ENCODE data around the gene MFGE8. TPM values are rescaled to one million over a fixed set of nuclear protein-coding genes. Genes with fewer than 3 reads are reported as not detected.

Gene MFGE8
- total RNA-seq, 1 experiment from 2014 or later: 254 TPM

DNA sequence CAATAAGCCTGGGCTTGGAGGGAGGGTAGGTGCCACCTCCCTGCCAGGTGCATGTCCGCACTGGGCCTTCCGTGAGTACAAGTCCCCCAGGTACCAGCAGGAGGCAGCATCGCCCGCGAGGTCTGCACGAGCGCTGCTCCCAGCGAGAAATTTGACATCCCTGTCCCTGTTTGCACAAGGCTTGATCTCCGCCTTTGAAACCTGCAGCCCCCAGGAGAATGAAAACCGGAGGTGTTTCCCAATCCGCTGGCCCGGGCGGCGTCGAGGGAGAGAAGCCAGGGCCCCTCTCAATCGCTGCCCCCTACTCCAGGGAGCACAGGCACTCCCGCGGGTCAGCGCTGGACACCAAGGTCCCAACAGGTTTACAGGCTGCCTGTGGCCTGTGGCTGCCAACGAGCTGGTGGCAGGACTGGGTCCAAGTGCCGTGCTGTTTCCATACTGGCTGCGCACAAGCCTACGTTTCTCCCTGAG lies 18.8 kb downstream of the MFGE8 start:
- H3K9me3 Mint-ChIP-seq (ENCODE audit: unreplicated experiment): no peaks in the 10 kb centered on the region
- intact Hi-C loops (cut with micrococcal nuclease): loop anchor here (2.0 to 10.0 kb wide), 2 partner anchors 90 to 282 kb away; partner anchors contain the start of gene ACAN

GRCh38 chr15:88891540-88892254 lies 21.5 kb downstream of the MFGE8 start:
- Mint-ChIP-seq H3K4me3 (ENCODE audit: unreplicated experiment) (no peak overlapping the region), H3K9me3 (ENCODE audit: unreplicated experiment) (no peaks in the 10 kb centered on the region), H3K27ac (ENCODE audit: low read depth, unreplicated experiment) (no peak overlapping the region), H3K36me3 (ENCODE audit: insufficient read depth, unreplicated experiment) (peaks cover 10% of the 10 kb centered on the region), H3K27me3 (ENCODE audit: insufficient read depth, unreplicated experiment) (no peaks in the 10 kb centered on the region), H3K4me1 (ENCODE audit: insufficient read depth, unreplicated experiment) (peaks cover 3% of the 10 kb centered on the region)
- no peak for DNase-seq (ENCODE audit: unreplicated experiment)
- TF ChIP-seq, protein P1, sequence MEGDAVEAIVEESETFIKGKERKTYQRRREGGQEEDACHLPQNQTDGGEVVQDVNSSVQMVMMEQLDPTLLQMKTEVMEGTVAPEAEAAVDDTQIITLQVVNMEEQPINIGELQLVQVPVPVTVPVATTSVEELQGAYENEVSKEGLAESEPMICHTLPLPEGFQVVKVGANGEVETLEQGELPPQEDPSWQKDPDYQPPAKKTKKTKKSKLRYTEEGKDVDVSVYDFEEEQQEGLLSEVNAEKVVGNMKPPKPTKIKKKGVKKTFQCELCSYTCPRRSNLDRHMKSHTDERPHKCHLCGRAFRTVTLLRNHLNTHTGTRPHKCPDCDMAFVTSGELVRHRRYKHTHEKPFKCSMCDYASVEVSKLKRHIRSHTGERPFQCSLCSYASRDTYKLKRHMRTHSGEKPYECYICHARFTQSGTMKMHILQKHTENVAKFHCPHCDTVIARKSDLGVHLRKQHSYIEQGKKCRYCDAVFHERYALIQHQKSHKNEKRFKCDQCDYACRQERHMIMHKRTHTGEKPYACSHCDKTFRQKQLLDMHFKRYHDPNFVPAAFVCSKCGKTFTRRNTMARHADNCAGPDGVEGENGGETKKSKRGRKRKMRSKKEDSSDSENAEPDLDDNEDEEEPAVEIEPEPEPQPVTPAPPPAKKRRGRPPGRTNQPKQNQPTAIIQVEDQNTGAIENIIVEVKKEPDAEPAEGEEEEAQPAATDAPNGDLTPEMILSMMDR (IDR thresholded peaks at IDR 0.05; ENCODE audit: unreplicated experiment): no peak
- ChIA-PET POLR2A (no interaction called here), CTCF (interaction anchor here (0.5 to 4.2 kb wide), 10 partner anchors 9 to 287 kb away, joined by 3 to 21 read pairs (median 5); no protein-coding TSS in a partner anchor)
- no TSS peak for BruUV-seq (replicated peaks)
- intact Hi-C loops (cut with micrococcal nuclease): loop anchor here (10.0 kb wide), 1 partner anchor 87 kb away; the partner anchor contains the start of gene ACAN

More for the DNA sequence above, 18.8 kb downstream of the MFGE8 start:
- POLR2A ChIA-PET: interaction anchor here (0.6 to 1.7 kb wide), 4 partner anchors 11 to 235 kb away, joined by 3 to 7 read pairs (median 4); partner anchors contain the start of gene ABHD2
- Mint-ChIP-seq H3K4me1 (ENCODE audit: insufficient read depth, unreplicated experiment) (peaks cover 12% of the 10 kb centered on the region), H3K36me3 (ENCODE audit: insufficient read depth, unreplicated experiment) (peaks cover 35% of the 10 kb centered on the region), H3K4me3 (ENCODE audit: unreplicated experiment) (peak overlapping the region; percentile 25), H3K27ac (ENCODE audit: low read depth, unreplicated experiment) (no peak overlapping the region), H3K27me3 (ENCODE audit: insufficient read depth, unreplicated experiment) (no peaks in the 10 kb centered on the region)
- CTCF ChIA-PET: interaction anchor here (0.5 to 4.2 kb wide), 10 partner anchors 10 to 240 kb away, joined by 3 to 21 read pairs (median 4); no protein-coding TSS in a partner anchor
- no TSS peak for BruUV-seq (replicated peaks)
- TF ChIP-seq, protein P1 (IDR thresholded peaks at IDR 0.05; ENCODE audit: unreplicated experiment): peak; percentile 66
- DNase-seq (ENCODE audit: unreplicated experiment): peak; percentile 69

- peaks cover 9% of the 10 kb centered on the region for H3K36me3 Mint-ChIP-seq (ENCODE audit: insufficient read depth, unreplicated experiment)
- CTCF ChIA-PET: interaction anchor here (1.2 to 4.2 kb wide), 3 partner anchors 11 to 233 kb away, joined by 3 to 21 read pairs (median 7); no protein-coding TSS in a partner anchor
- H3K4me3 Mint-ChIP-seq (ENCODE audit: unreplicated experiment): no peak overlapping the region
- no peaks in the 10 kb centered on the region for H3K27me3 Mint-ChIP-seq (ENCODE audit: insufficient read depth, unreplicated experiment)
- no peak overlapping the region for H3K27ac Mint-ChIP-seq (ENCODE audit: low read depth, unreplicated experiment)
- POLR2A ChIA-PET: interaction anchor here (0.7 kb wide), 1 partner anchor 127 kb away, joined by 3 read pairs; no protein-coding TSS in a partner anchor
- intact Hi-C loops (cut with micrococcal nuclease): loop anchor here (10.0 kb wide), 1 partner anchor 86 kb away; the partner anchor contains the start of gene ACAN
- no peaks in the 10 kb centered on the region for H3K9me3 Mint-ChIP-seq (ENCODE audit: unreplicated experiment)
- BruUV-seq (replicated peaks): no TSS peak
- no peak for DNase-seq (ENCODE audit: unreplicated experiment)
- H3K4me1 Mint-ChIP-seq (ENCODE audit: insufficient read depth, unreplicated experiment): no peaks in the 10 kb centered on the region
- TF ChIP-seq, protein P1 (IDR thresholded peaks at IDR 0.05; ENCODE audit: unreplicated experiment): no peak
Observed at GRCh38 chr15:88890495-88890894, 22.7 kb downstream of the MFGE8 start.

DNA sequence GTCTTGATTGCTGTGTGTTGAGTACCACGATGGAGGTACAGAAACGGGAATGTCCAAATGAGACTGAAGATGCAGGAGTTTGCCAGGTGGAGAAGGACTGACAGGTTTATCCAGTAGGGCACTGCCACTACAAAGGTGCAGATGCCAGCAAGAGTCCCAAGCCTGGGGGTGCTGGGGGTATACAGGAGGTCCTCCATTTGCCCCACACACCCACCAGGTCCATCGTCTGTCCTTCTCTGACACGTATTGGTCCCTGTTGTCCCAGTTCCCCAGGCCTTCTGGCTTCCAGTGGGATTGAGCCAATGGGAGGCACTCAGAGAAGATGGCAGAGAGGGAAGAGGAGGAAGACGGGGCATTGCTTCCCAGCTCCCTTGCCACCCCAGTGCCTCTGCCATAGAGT lies 24.5 kb downstream of the MFGE8 start:
- TF ChIP-seq, protein P1 (IDR thresholded peaks at IDR 0.05; ENCODE audit: unreplicated experiment): no peak
- Mint-ChIP-seq H3K4me1 (ENCODE audit: insufficient read depth, unreplicated experiment) (no peaks in the 10 kb centered on the region), H3K27ac (ENCODE audit: low read depth, unreplicated experiment) (no peak overlapping the region), H3K27me3 (ENCODE audit: insufficient read depth, unreplicated experiment) (no peaks in the 10 kb centered on the region), H3K36me3 (ENCODE audit: insufficient read depth, unreplicated experiment) (peaks cover 14% of the 10 kb centered on the region), H3K4me3 (ENCODE audit: unreplicated experiment) (no peak overlapping the region), H3K9me3 (ENCODE audit: unreplicated experiment) (no peaks in the 10 kb centered on the region)
- intact Hi-C loops (cut with micrococcal nuclease): no loop called here
- CTCF ChIA-PET: no interaction called here
- no TSS peak for BruUV-seq (replicated peaks)
- POLR2A ChIA-PET: interaction anchor here (0.6 to 1.3 kb wide), 2 partner anchors 230 to 316 kb away, joined by 3 read pairs; no protein-coding TSS in a partner anchor
- no peak for DNase-seq (ENCODE audit: unreplicated experiment)
